HepG2 (cell line): ENCODE data around the gene RPS2. TPM values are rescaled to one million over a fixed set of nuclear protein-coding genes. Genes with fewer than 3 reads are reported as not detected.

ENCODE experiments used
- AGO2 ChIP-seq: fragments of 200-400 bp; formaldehyde crosslinking; optimal IDR thresholded peaks from 2 replicates; pipeline ENCODE3; 2017; ENCODE audit warnings: mild to moderate bottlenecking, low read depth, low read length, moderate library complexity
- BCL6 ChIP-seq: IDR thresholded peaks from 2 replicates; pipeline ENCODE4 v1.6.1; 2016; ENCODE audit warnings: missing genetic modification reagents, missing compliant biosample characterization
- FOXJ3 ChIP-seq: sonication (generic); formaldehyde crosslinking; IDR thresholded peaks from 2 replicates; pipeline ENCODE4 v1.4.0; 2020; ENCODE audit warnings: missing genetic modification reagents, mild to moderate bottlenecking, borderline replicate concordance
- HNRNPL ChIP-seq: fragments of 200-400 bp; formaldehyde crosslinking; IDR thresholded peaks from 2 replicates; pipeline ENCODE4 v1.6.1; 2017; ENCODE audit warnings: mild to moderate bottlenecking, low read depth, low read length
- KLF16 ChIP-seq, 2 experiments: sonication (generic) in 1 of 2; formaldehyde crosslinking in 1 of 2; IDR thresholded peaks; 2 replicates each; pipeline versions ENCODE4 v1.6.1 to v1.8.0; 2016 to 2023; ENCODE audit warnings: missing genetic modification reagents in 2 of 2, missing compliant biosample characterization in 1 of 2
- MEIS2 ChIP-seq: sonication (generic); formaldehyde crosslinking; IDR thresholded peaks from 2 replicates; pipeline ENCODE4 v1.9.0; 2021; ENCODE audit warnings: mild to moderate bottlenecking, missing genetic modification reagents
- NCOA2 ChIP-seq: sonication (generic); formaldehyde crosslinking; IDR thresholded peaks from 2 replicates; pipeline ENCODE4 v1.8.0; 2022; ENCODE audit warnings: inconsistent platforms
- SIN3B ChIP-seq: fragments of 150-350 bp; IDR thresholded peaks from 2 replicates; pipeline ENCODE4 v1.6.1; 2014; ENCODE audit warnings: low read length
- SRSF4 ChIP-seq: fragments of 200-400 bp; formaldehyde crosslinking; IDR thresholded peaks from one replicate; pipeline ENCODE4 v1.6.1; 2018; ENCODE audit warnings: mild to moderate bottlenecking, low read depth, low read length, moderate library complexity; ENCODE audit not compliant: poor library complexity, severe bottlenecking
- TAF15 ChIP-seq: fragments of 200-400 bp; formaldehyde crosslinking; IDR thresholded peaks from one replicate; pipeline ENCODE4 v1.6.1; 2018; ENCODE audit warnings: mild to moderate bottlenecking, low read depth, low read length; ENCODE audit not compliant: poor library complexity, severe bottlenecking
- YY1 ChIP-seq: IDR thresholded peaks from 2 replicates; pipeline ENCODE4 v1.6.1; 2011; ENCODE audit warnings: low read length, low read depth, moderate library complexity, mild to moderate bottlenecking; ENCODE audit not compliant: insufficient read depth, insufficient replicate concordance
- ZFP36 ChIP-seq: fragments of 150-350 bp; IDR thresholded peaks from 2 replicates; pipeline ENCODE4 v1.6.1; 2018; ENCODE audit warnings: borderline replicate concordance, low read length, low read depth; ENCODE audit not compliant: partially characterized antibody
- ZFP41 ChIP-seq: sonication (generic); formaldehyde crosslinking; IDR thresholded peaks from 2 replicates; pipeline ENCODE4 v1.4.0; 2020; ENCODE audit warnings: mild to moderate bottlenecking, missing genetic modification reagents, borderline replicate concordance
- ZNF24 ChIP-seq: fragments of 450-650 bp; IDR thresholded peaks from 2 replicates; pipeline ENCODE4 v1.6.1; 2017; ENCODE audit warnings: antibody characterized with exemption, mild to moderate bottlenecking
- ZNF282 ChIP-seq: fragments of 450-650 bp; IDR thresholded peaks from 2 replicates; pipeline ENCODE4 v1.6.1; 2018; ENCODE audit not compliant: partially characterized antibody
- ZNF430 ChIP-seq: sonication (generic); formaldehyde crosslinking; IDR thresholded peaks from 2 replicates; pipeline ENCODE4 v1.9.0; 2021; ENCODE audit warnings: mild to moderate bottlenecking, missing genetic modification reagents
- ZNF484 ChIP-seq: sonication (generic); formaldehyde crosslinking; IDR thresholded peaks from 2 replicates; pipeline ENCODE4 v1.5.1; 2020; ENCODE audit warnings: mild to moderate bottlenecking, low read depth, missing genetic modification reagents, borderline replicate concordance
- ZSCAN31 ChIP-seq: sonication (generic); formaldehyde crosslinking; IDR thresholded peaks from 2 replicates; pipeline ENCODE4 v1.5.0; 2020; ENCODE audit warnings: low read depth, mild to moderate bottlenecking, missing genetic modification reagents
- polyA plus RNA-seq, 8 experiments: library from polyadenylated mRNA; depleted of rRNA in 3 of 8; stranded (reverse) in 7 of 8; unstranded in 1 of 8; fragments of >200 nt; fragmentation: Illumina TruSeq in 4 of 8; extraction: Trizol in 4 of 8; gene quantifications; 2 replicates each; pipeline versions ENCODE4 v1.2.1 to v1.2.3, GENCODE V29; 2011 to 2016; ENCODE audit warnings: low read depth in 4 of 8, missing spikeins in 1 of 8, mixed read lengths in 1 of 8; ENCODE audit not compliant: insufficient read depth in 1 of 8
- total RNA-seq, 5 experiments: library from RNA; depleted of rRNA; stranded (reverse); fragments of >200 nt; fragmentation: Illumina TruSeq; extraction: Trizol; gene quantifications; 2 replicates each; pipeline ENCODE4 v1.2.3, GENCODE V29; 2016; ENCODE audit warnings: low read depth in 1 of 5
- TF ChIP-seq, protein P1 (sequence below): sonication (generic); formaldehyde crosslinking; IDR thresholded peaks from 2 replicates; pipeline ENCODE4 v1.8.0; 2022; ENCODE audit warnings: mild to moderate bottlenecking, missing genetic modification reagents, moderate library complexity
- TF ChIP-seq, protein P2 (sequence below): sonication (generic); formaldehyde crosslinking; IDR thresholded peaks from 2 replicates; pipeline ENCODE4 v1.8.1; 2023; ENCODE audit warnings: missing genetic modification reagents, mild to moderate bottlenecking, borderline replicate concordance
- TF ChIP-seq, protein P3 (sequence below): sonication (generic); formaldehyde crosslinking; IDR thresholded peaks from 2 replicates; pipeline ENCODE4 v1.4.0; 2020; ENCODE audit warnings: mild to moderate bottlenecking, low read depth, missing genetic modification reagents
- TF ChIP-seq, protein P4 (sequence below): sonication (generic); formaldehyde crosslinking; IDR thresholded peaks from 2 replicates; pipeline ENCODE4 v1.8.1; 2022; ENCODE audit warnings: mild to moderate bottlenecking, missing genetic modification reagents
- TF ChIP-seq, protein P5 (sequence below): sonication (generic); formaldehyde crosslinking; IDR thresholded peaks from 2 replicates; pipeline ENCODE4 v1.4.0; 2020; ENCODE audit warnings: missing genetic modification reagents, borderline replicate concordance
- TF ChIP-seq, protein P6 (sequence below): sonication (generic); formaldehyde crosslinking; IDR thresholded peaks from 2 replicates; pipeline ENCODE4 v1.4.0; 2020; ENCODE audit warnings: mild to moderate bottlenecking, missing genetic modification reagents

The RPS2 gene
- total and polyA plus RNA-seq, 2 of the 13 experiments (the other 11 are each of a cell fraction or from before 2014, with no cell fraction given) = 1,908 to 4,514 TPM

DNA sequence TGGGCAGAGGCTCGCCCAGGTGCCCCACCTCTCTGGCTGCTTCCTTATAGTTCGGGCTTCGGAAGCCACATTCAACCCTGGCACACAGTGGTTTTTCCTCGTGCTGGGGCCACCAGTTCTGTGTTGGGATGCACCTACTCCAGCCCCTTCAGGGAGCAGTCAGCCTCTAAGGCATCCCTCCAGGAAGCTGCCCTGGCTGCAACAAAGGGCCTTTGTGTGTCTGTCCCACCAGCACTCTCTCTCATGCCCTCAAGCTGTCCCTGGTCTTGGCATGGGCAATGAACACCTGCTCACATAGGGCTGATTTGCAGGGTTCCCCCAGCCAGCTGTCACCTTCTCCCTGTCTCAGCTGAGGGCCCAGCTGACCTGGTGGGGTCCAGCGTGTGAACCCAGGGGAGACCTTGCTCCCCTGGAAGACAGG lies 17.4 kb upstream of the RPS2 start (continued):
- TF ChIP-seq, protein P1, sequence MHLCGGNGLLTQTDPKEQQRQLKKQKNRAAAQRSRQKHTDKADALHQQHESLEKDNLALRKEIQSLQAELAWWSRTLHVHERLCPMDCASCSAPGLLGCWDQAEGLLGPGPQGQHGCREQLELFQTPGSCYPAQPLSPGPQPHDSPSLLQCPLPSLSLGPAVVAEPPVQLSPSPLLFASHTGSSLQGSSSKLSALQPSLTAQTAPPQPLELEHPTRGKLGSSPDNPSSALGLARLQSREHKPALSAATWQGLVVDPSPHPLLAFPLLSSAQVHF (CRISPR knock-in tag) = no peak
- TF ChIP-seq FOXJ3 (CRISPR knock-in tag) = no peak
- no peak for TF ChIP-seq ZNF282
- no peak for TF ChIP-seq YY1
- TF ChIP-seq, protein P2, sequence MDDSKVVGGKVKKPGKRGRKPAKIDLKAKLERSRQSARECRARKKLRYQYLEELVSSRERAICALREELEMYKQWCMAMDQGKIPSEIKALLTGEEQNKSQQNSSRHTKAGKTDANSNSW (CRISPR knock-in tag) = no peak
- no peak for TF ChIP-seq ZNF24
- TF ChIP-seq, protein P3, sequence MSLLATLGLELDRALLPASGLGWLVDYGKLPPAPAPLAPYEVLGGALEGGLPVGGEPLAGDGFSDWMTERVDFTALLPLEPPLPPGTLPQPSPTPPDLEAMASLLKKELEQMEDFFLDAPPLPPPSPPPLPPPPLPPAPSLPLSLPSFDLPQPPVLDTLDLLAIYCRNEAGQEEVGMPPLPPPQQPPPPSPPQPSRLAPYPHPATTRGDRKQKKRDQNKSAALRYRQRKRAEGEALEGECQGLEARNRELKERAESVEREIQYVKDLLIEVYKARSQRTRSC = no peak
- TF ChIP-seq ZNF484 (CRISPR knock-in tag) = no peak
- no peak for TF ChIP-seq NCOA2
- no peak for TF ChIP-seq ZFP41 (CRISPR knock-in tag)
- TF ChIP-seq, protein P4, sequence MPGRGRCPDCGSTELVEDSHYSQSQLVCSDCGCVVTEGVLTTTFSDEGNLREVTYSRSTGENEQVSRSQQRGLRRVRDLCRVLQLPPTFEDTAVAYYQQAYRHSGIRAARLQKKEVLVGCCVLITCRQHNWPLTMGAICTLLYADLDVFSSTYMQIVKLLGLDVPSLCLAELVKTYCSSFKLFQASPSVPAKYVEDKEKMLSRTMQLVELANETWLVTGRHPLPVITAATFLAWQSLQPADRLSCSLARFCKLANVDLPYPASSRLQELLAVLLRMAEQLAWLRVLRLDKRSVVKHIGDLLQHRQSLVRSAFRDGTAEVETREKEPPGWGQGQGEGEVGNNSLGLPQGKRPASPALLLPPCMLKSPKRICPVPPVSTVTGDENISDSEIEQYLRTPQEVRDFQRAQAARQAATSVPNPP (CRISPR knock-in tag) = no peak
- TF ChIP-seq KLF16 (CRISPR knock-in tag; IDR thresholded peaks at IDR 0.05) = no peak
- TF ChIP-seq, protein P5, sequence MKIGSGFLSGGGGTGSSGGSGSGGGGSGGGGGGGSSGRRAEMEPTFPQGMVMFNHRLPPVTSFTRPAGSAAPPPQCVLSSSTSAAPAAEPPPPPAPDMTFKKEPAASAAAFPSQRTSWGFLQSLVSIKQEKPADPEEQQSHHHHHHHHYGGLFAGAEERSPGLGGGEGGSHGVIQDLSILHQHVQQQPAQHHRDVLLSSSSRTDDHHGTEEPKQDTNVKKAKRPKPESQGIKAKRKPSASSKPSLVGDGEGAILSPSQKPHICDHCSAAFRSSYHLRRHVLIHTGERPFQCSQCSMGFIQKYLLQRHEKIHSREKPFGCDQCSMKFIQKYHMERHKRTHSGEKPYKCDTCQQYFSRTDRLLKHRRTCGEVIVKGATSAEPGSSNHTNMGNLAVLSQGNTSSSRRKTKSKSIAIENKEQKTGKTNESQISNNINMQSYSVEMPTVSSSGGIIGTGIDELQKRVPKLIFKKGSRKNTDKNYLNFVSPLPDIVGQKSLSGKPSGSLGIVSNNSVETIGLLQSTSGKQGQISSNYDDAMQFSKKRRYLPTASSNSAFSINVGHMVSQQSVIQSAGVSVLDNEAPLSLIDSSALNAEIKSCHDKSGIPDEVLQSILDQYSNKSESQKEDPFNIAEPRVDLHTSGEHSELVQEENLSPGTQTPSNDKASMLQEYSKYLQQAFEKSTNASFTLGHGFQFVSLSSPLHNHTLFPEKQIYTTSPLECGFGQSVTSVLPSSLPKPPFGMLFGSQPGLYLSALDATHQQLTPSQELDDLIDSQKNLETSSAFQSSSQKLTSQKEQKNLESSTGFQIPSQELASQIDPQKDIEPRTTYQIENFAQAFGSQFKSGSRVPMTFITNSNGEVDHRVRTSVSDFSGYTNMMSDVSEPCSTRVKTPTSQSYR (CRISPR knock-in tag) = no peak
- TF ChIP-seq ZFP36 = no peak
- TF ChIP-seq HNRNPL = 0 out of 2 replicates have a peak, but pooled peaks have one; percentile 64
- TF ChIP-seq TAF15 = no peak
- TF ChIP-seq ZSCAN31 (CRISPR knock-in tag) = no peak
- no peak for TF ChIP-seq SRSF4
- TF ChIP-seq, protein P6, sequence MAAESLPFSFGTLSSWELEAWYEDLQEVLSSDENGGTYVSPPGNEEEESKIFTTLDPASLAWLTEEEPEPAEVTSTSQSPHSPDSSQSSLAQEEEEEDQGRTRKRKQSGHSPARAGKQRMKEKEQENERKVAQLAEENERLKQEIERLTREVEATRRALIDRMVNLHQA (CRISPR knock-in tag) = no peak
- no peak for TF ChIP-seq MEIS2 (CRISPR knock-in tag)
- peak; percentile 63 for TF ChIP-seq AGO2
- no peak for TF ChIP-seq BCL6 (CRISPR knock-in tag)
- TF ChIP-seq ZNF430 = no peak
- no peak for TF ChIP-seq SIN3B
